HG02759 (cell line): ENCODE measurements around the gene DNAJC30.

Experiments
- ATAC-seq: cut with Tn5 transposase; IDR thresholded peaks from one replicate; pipeline ENCODE4 v1.9.1; 2021; ENCODE audit warnings: mild to moderate bottlenecking, moderate library complexity; ENCODE audit not compliant: unreplicated experiment

The DNAJC30 gene

DNA sequence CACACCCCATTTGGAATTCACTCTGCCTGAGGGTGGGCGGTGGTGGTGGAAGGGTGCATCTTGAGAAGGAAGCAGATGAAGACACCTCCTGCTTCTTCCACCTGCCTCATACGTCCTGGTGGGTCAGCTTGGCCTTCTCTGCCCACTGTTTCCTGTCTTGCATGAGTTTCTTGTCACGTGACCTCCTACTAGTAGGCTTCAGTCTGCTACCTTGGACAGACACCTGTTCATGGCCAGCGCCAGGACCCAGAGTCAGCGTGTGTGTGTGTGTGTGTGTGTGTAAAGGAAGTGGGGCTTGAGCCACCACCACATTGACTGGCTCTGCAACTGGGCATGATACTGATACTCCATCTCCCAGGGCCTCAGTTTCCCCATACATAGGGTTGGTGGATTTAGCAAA is 32.7 kb downstream of the DNAJC30 start:
- ATAC-seq: no peak

DNA sequence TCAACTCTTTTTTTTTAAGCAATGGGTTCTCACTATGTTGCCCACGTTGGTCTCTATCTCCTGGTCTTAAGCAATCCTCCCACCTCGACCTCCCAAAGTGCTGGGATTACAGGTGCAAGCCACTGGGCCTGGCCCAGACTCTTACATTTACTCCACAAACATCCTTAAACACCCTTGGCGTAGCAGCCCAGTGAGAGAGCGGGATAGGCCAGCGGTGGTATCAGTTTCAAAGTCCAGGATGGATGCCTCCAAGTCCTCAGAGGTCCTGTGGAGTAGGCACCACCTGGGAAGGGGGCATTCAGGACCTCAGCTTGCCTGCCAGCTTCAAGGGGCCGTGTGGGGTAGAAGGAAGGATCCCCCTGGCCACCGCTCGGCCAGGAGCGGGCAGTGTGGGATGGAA is 33.7 kb downstream of the DNAJC30 start:
- ATAC-seq: no peak

DNA sequence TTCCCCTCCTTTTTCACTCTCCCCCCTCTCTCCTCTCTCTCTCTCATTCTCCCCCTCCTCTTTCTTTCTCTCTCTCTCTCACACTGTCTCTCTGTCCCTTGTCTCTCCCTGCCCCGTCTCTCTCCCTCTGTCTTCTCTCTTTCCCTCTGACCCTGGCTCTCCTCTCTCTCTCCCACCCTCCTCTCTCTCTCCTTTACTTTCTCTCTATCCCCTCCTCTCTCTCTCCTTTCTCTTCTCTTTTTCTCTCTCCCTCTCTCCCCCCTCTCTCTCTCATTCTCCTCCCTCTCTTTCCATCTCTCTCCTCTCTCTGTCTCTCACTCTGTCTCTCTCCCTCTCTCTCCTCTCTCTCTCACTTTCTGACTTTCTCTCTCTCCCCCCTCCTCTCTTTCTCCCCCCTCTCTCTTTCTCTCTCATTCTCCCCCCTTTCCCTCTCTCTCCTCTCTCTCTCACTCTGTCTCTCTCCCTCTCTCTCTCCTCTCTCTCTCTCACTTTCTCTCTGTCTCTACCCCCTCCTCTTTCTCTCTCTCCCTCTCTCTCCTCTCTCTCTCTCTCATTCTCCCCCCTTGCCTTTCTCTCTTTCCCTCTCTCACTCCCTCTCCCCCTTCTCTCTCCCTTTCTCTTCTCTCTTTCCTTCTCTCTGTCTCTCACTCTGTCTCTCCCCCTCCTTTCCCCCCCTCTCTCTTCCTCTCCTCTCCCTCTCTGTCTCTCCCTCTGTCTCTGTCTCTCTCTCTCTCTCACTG is 34.5 kb downstream of the DNAJC30 start:
- ATAC-seq: no peak

DNA sequence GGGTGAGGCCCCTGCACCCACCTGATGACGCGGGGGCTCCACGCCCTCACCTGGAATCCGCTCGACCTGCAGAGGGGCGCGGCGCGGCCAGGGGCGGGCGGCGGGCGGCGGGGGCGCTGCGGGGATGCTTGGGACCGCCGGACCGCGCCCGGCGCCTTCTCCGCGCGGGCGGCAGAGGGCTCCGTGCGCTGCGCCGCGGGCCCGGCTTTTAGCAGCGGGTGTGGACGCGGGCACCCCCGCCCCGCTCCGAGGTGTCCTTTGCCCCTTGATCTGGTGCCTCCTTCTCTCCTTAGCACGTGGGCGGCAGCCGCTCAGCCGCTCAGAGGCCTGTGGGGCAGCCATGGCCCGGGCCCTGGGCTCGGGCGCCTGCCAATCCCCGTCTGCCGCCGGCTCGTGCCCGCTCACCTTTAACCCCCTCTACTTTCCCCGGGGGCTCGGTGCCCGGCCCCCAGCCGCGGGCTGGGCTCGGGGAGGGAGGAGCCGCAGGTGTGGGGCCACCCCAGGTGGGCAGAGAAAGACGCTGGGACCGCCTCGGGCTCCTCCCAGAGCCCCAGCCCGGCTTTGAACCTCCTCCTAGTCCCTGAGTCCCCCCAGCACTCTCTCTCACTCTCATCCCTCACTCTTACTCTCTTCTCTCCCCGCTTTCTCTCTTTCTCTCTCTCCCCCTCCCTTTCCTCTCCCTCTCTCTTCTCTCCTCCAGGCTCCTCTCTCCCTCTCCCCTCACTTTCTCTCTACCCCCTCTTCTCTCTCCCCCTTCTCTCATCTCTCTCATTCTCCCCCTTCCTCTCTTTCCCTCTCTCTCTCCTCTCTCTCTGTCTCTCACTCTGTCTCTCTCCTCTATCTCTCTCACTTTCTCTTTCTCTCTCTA is 35.3 kb downstream of the DNAJC30 start:
- ATAC-seq: no peak

DNA sequence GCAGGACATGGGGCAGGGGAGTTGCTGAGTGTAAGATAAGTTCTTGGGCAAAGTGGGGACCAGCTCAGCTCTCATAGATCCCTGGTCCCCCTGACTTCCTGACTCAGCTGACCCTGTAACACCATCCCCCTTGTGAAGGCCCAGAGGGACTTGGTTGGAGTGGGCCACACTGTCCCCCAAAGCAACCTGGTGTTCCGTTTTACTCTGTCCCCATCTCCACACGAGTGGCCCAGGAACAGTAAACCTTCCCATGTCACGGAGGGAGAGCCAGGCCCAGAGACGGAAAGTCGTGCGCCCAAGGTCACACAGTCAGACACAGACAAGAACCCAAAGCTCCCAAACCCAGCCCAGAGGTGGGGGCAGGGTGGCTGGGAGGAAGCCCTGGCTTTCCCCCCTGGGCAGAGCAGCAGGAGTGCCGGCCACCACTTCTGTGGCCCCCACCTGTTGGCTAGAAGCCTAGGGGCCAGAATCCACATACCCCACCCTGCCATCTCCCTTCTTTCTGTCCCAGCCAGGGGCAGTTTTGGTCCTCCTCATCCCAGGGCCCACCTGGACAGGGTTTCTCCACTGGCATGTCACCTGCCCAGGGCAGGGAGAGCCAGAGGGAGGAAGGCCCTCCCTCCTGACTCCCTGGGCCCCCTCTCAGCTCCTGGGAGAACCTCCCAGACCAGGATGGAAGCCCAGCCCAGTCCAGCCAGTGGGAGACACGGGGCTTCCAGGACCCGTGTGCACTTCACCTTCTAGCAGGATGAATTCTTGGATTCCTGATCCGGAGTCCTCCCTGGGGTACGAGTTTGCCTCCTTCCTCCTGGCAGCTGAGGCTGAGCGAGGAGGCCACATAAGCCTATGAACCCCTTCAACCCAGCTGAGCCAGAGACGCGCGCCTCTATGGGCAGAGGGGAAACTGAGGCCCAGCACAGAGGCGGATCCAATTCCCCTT is 36.2 kb downstream of the DNAJC30 start:
- no peak for ATAC-seq

DNA sequence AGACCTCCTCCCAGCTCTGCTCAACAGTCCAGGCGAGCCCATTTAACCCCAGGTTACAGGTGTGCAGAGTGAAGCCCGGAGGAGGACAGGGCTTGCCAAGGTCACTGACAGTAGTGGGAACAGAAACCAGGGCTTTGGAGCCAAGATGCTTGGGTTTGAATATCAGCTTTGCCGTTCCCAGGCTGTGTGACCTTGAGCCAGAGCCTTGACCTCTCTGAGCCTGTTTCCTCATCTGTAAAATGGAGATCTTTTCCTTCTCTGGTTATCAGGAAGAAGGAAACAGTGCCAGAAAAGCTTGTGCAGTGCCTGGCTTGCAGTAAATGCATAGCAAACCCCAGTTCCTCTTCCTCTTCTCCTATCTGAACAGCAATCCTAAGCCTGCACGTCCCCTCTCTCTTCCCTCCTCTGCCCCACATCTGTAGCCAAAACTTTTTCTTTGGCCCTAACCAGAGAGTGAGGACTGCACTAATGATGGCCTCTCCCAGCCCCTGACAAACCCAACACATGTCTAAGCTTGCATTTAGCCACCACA is 37.5 kb downstream of the DNAJC30 start:
- no peak for ATAC-seq

DNA sequence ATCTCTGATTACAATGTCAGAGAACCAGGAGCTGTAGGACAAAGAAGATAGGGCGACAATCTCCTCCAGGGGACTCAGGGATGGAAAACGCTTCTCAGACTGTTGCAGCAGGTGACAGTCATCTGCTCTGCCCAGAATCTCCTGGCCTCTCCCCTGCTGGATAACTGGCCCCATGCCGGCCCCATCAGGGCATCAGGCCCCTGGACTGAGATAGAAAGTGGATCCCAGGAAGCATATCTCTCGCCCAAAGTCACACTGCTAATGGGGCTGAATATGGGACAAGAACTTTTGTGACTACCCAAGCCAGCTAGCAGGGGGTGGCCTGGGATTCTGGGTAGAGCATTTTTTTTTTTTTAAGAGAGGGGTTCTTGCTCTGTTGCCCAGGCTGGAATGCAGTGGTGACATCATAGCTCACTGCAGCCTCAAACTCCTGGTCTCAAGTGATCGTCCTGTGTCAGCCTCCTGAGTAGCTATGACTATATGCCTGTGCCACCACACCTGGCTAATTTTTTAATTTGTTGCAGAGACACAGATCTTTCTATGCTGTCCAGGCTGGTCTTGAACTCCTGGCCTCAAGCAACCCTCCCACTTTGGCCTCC is 38.5 kb downstream of the DNAJC30 start:
- ATAC-seq: no peak

DNA sequence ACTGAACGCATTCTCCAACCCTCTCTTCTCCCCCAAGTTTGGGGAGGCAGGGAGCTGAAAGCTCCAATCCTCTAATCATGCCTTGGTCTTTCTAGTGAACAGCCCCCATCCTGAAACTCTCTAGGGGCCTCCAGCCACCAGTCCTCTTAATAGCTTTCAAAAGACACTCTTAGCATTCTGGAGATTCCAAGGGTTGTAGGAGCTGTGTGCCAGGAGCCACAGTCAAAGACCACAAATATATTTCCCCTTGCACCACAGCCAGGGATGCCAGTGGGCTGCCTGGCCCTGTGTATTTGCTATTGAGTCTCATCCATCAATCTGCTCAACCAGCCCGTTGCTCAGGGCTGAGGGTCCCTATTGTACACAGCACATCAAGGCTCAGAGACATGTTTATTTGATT is 40.4 kb downstream of the DNAJC30 start:
- no peak for ATAC-seq

DNA sequence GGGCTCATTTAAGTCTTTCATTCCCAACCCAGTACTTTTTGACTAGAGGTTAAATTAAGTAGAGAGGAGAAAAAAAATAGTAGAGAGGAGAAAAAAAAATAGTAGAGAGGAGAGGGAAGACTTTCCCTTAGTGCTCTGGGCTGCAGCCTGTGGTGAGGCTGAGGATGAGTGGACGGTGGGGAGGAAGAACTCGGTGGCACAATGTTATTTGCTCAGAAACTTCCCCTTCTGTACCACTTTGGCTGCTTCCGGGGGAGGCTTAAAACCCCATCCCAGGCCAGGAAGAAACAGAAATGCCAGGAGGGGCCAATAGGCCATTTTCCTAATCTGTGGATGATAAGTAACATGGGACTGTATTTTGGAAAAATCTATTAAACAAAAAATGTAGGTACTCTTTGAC is 44.3 kb downstream of the DNAJC30 start:
- ATAC-seq: no peak

DNA sequence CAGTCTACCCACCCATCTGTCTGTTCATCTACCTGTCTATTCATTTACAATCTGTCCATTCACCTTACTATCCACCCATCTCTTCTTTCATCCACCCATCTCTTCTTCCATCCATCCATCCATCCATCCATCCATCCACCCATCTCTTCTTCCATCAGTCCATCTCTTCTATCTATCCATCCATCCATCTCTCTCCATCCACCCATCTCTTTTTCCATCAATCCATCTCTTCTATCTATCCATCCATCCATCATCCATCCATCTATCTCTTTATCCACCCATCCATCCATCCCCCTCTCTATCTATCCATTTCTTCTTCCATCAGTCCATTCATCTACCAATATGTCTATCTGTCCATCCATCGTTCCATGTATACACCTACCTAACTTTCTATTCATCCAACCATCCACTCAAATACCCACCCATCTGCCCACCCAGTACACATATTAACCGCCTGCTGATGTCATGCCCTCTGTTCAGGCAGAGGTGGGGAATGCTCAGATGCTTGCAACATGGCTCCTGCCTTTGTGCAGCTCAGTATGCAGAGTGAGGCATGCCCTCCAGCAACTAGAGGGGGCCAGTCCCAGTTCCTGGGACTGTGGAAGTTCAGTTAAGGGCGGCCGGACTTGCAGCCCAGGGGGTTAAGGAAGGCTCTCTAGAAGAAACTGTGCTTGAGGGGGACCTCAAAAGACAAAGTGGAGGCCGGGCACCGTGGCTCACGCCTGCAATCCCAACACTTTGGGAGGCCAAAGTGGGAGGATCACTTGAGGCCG is 47.6 kb downstream of the DNAJC30 start:
- no peak for ATAC-seq

DNA sequence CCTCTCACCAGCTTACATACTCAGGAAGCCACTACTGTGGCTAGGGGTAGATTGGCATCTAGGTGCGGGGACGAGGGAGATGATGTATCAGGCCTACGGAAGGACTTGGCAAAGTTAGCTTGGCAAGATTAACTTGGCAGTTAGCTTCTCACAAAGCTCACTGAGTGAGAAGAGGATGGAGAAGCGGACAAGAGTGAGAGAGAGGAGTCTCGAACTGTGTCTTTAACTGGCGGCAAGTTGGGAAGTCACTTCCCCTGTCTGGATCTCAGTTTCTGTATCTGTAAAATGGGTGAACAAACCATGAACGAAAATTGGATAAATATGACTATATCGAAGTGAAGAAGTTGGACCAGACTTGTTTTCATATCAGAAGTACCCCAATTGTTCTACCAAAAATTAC is 49.4 kb downstream of the DNAJC30 start:
- no peak for ATAC-seq

DNA sequence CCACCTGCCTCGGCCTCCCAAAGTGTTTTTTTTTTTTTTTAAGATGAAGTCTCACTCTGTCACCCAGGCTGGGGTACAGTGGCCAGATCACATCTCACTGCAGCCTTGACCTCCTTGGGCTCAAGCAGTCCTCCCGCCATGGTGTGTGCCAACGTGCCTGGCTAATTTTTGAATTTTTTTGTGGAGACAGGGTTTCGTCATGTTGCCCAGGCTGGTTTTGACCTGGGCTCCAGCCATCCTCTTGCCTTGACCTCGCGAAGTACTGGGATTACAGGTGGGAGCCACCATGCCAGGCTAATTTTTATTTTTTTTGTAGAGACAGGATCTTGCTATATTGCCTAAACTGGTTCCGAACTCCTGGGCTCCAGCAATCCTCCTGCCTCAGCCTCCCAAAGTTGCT is 49.9 kb downstream of the DNAJC30 start:
- no peak for ATAC-seq

DNA sequence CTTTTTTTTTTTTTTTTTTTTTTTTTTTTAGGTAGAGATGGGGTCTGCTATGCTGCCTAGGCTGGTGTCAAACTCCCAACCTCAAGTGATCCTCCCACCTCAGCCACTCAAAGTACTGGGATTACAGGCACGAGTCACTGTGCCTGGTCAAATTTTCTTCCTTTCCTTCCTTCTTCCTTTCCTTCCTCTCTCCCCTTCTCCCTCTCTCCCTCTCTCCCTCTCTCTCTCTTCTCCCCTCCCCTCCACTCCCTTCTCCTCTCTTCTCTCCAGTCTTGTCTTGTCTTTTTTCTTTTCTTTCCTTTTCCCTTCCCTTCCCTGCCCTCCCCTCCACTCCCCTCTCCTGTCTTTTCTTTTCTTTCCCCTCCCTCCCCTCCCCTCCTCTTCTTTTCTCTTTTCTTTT is 51.7 kb downstream of the DNAJC30 start:
- ATAC-seq: no peak
